Measurements from ENCODE around the gene ADORA1. TPM values are rescaled to one million over a fixed set of nuclear protein-coding genes. Genes with fewer than 3 reads are reported as not detected.
A peak's percentile ranks its signal among the peaks of the same experiment; 100 is the strongest.

ADORA1 gene
- total RNA-seq = 10 to 100 TPM in 3 of 9 donors, 1 to 10 TPM in 5, under 1 TPM in 1; 0.81 to 16.2 (median 9.5) TPM
- 10 to 100 TPM in 1 of 2 donors, 1 to 10 TPM in 1; 2.6 to 17.8 TPM for polyA plus RNA-seq
- long read RNA-seq, donor 1, partial matches to known transcripts = 33 of 37 reads
- long read RNA-seq, donor 1, other reads (novel, unspliced or antisense) = 3 of 37 reads
- long read RNA-seq, donor 2, partial matches to known transcripts = 0 of 2 reads
- long read RNA-seq, donor 2, other reads (novel, unspliced or antisense) = 2 of 2 reads
- long read RNA-seq, donor 3, partial matches to known transcripts = 10 of 11 reads
- long read RNA-seq, donor 3, other reads (novel, unspliced or antisense) = 1 of 11 reads

GRCh38 chr1:203127666-203128430 lies at the start of gene ADORA1:
Gene ADORA1 (plus strand): TSS chr1:203127726. CDS start chr1:203128842, 1,116 bp downstream.
- peaks cover 0 to 55% (median 0%) of the 10 kb centered on the region in 9 donors for H3K27me3 ChIP-seq
- ATAC-seq (peak; percentile 73 to 88 (median 86)), DNase-seq (peak; percentile 67 to 85 (median 71))
- 0 to 1% (median 0%) methylated on average over 12 to 51 of the region's 51 CpGs for WGBS, 4 donors
- peak within 1 kb of the TSS; percentile 22 to 54 (median 44) for H3K4me3 ChIP-seq
- no peaks in the 10 kb centered on the region for H3K36me3 ChIP-seq
- intact Hi-C loops (cut with DNase I) = loop anchor here in 9 of 10 donors (5.0 kb wide), 2 partner anchors 86 to 91 kb away; no protein-coding TSS in a partner anchor
- peaks cover 0 to 65% (median 40%) of the 10 kb centered on the region in 12 donors for H3K4me1 ChIP-seq
- TF ChIP-seq CTCF (IDR thresholded peaks at IDR 0.05) = peak in 3 of 12 donors; percentile 12 to 22 (median 16)
- TF ChIP-seq POLR2A (IDR thresholded peaks at IDR 0.05) = no peak
- H3K27ac ChIP-seq = peak within 1 kb of the TSS; percentile 16 to 90 (median 83)
- H3K9me3 ChIP-seq = no peaks in the 10 kb centered on the region

GRCh38 chr1:203077956-203078355 lies 49.6 kb upstream of the ADORA1 start:
- TF ChIP-seq POLR2A (IDR thresholded peaks at IDR 0.05) (no peak), CTCF (IDR thresholded peaks at IDR 0.05) (no peak)
- DNase-seq (no peak), ATAC-seq (no peak)
- Histone ChIP-seq H3K9me3 (no peaks in the 10 kb centered on the region), H3K27me3 (peaks cover 0 to 16% (median 7%) of the 10 kb centered on the region in 9 donors), H3K27ac (no peak overlapping the region), H3K4me1 (peaks cover 0 to 15% (median 4%) of the 10 kb centered on the region in 12 donors), H3K36me3 (peaks cover 0 to 3% (median 0%) of the 10 kb centered on the region in 9 donors), H3K4me3 (no peak overlapping the region)
- WGBS, 4 donors = 95 to 100% (median 99%) methylated on average over 2 of the region's 2 CpGs
- intact Hi-C loops (cut with DNase I) = no loop called here

GRCh38 chr1:203078478-203078877 lies 49.0 kb upstream of the ADORA1 start:
- H3K4me3 ChIP-seq = no peak overlapping the region
- no peak for DNase-seq
- H3K36me3 ChIP-seq = peaks cover 0 to 3% (median 0%) of the 10 kb centered on the region in 9 donors
- WGBS, 4 donors = 92 to 96% (median 95%) methylated on average over 3 of the region's 3 CpGs
- no peaks in the 10 kb centered on the region for H3K9me3 ChIP-seq
- peaks cover 0 to 16% (median 7%) of the 10 kb centered on the region in 9 donors for H3K27me3 ChIP-seq
- H3K27ac ChIP-seq = no peak overlapping the region
- TF ChIP-seq POLR2A (IDR thresholded peaks at IDR 0.05) = no peak
- no peak for TF ChIP-seq CTCF (IDR thresholded peaks at IDR 0.05)
- ATAC-seq = no peak
- peaks cover 0 to 12% (median 4%) of the 10 kb centered on the region in 12 donors for H3K4me1 ChIP-seq
- intact Hi-C loops (cut with DNase I) = no loop called here

GRCh38 chr1:203080456-203080855 lies 47.1 kb upstream of the ADORA1 start:
- H3K9me3 ChIP-seq = no peaks in the 10 kb centered on the region
- DNase-seq (no peak), ATAC-seq (no peak)
- H3K36me3 ChIP-seq = peaks cover 0 to 3% (median 0%) of the 10 kb centered on the region in 9 donors
- H3K27ac ChIP-seq = no peak overlapping the region
- H3K27me3 ChIP-seq = peaks cover 0 to 8% (median 6%) of the 10 kb centered on the region in 9 donors
- 93 to 97% (median 95%) methylated on average over 5 of the region's 5 CpGs for WGBS, 4 donors
- H3K4me1 ChIP-seq = peaks cover 0 to 15% (median 0%) of the 10 kb centered on the region in 12 donors
- TF ChIP-seq CTCF (IDR thresholded peaks at IDR 0.05) (no peak), POLR2A (IDR thresholded peaks at IDR 0.05) (no peak)
- intact Hi-C loops (cut with DNase I) = loop anchor here in 1 of 10 donors (5.0 kb wide), 1 partner anchor 38 kb away; no protein-coding TSS in a partner anchor
- H3K4me3 ChIP-seq = no peak overlapping the region

Measured in heart left ventricle (tissue), 16 donors.